Neutrophil (primary cell): ENCODE measurements around the gene HAPLN3.

Experiments used
- H3K27ac ChIP-seq: fragments of 200-600 bp; sonication (generic); 2 replicates; pipeline ENCODE4 v1.5.1; 2016; ENCODE audit warnings: mild to moderate bottlenecking, moderate library complexity
- H3K27me3 ChIP-seq: fragments of 200-600 bp; sonication (generic); 2 replicates; pipeline ENCODE4 v1.6.0; 2016; ENCODE audit warnings: mild to moderate bottlenecking
- H3K36me3 ChIP-seq: fragments of 200-600 bp; sonication (generic); 2 replicates; pipeline ENCODE4 v1.5.1; 2017
- H3K4me1 ChIP-seq, 2 experiments: fragments of 200-600 bp in 1 of 2; sonication (generic) in 1 of 2; 1 replicate in 1 of 2; 2 replicates in 1 of 2; pipeline versions ENCODE4 v1.5.1 to v1.6.1; 2013 to 2016; ENCODE audit warnings: low read depth in 1 of 2, low read length in 1 of 2, mild to moderate bottlenecking in 1 of 2, moderate library complexity in 1 of 2; ENCODE audit not compliant: control insufficient read depth in 1 of 2, insufficient read depth in 1 of 2
- H3K4me3 ChIP-seq, 2 experiments: fragments of 200-600 bp in 1 of 2; sonication (generic) in 1 of 2; 1 replicate in 1 of 2; 2 replicates in 1 of 2; pipeline ENCODE4 v1.5.1; 2013 to 2016; ENCODE audit warnings: low read depth in 1 of 2, low read length in 1 of 2, mild to moderate bottlenecking in 1 of 2, moderate library complexity in 1 of 2
- H3K9me3 ChIP-seq: fragments of 200-600 bp; sonication (generic); 2 replicates; pipeline ENCODE4 v1.5.1; 2016
- CTCF ChIP-seq: fragments of 200-600 bp; sonication (generic); IDR thresholded peaks from 2 replicates; pipeline ENCODE4 v1.5.1; 2016; ENCODE audit warnings: antibody characterized with exemption

HAPLN3 gene

GRCh38 chr15:88920186-88920891 lies 25.0 kb upstream of the HAPLN3 start:
- Histone ChIP-seq H3K27ac (no peak overlapping the region), H3K4me3 (no peak overlapping the region), H3K9me3 (no peaks in the 10 kb centered on the region), H3K36me3 (no peaks in the 10 kb centered on the region), H3K27me3 (peaks cover 7% of the 10 kb centered on the region), H3K4me1 (no peaks in the 10 kb centered on the region)
- no peak for TF ChIP-seq CTCF

DNA sequence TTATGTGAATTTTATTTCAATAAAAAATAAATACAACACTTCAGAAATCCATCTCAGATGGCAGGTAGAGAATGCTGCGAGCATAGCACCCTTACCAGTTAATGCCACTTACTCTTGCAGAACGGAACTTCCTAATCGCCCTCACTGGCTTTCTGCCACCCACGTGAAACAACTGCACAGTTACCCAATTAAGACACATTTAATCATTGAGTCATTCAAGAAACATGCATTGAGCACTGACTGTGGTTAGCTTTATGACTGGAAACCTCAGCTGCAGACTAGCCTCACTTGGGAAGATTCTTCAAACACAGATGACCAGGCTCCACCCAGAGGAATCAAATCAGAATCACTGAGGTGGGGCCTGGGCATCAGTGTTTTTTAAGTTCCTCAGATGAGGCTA lies 23.4 kb upstream of the HAPLN3 start:
- no peaks in the 10 kb centered on the region for H3K4me1 ChIP-seq
- no peak for TF ChIP-seq CTCF
- H3K9me3 ChIP-seq: no peaks in the 10 kb centered on the region
- H3K36me3 ChIP-seq: no peaks in the 10 kb centered on the region
- no peak overlapping the region for H3K4me3 ChIP-seq
- no peak overlapping the region for H3K27ac ChIP-seq
- H3K27me3 ChIP-seq: peaks cover 16% of the 10 kb centered on the region

GRCh38 chr15:88917760-88918159 lies 22.4 kb upstream of the HAPLN3 start:
- H3K36me3 ChIP-seq: no peaks in the 10 kb centered on the region
- H3K4me3 ChIP-seq: no peak overlapping the region
- H3K27ac ChIP-seq: no peak overlapping the region
- H3K27me3 ChIP-seq: peaks cover 26% of the 10 kb centered on the region
- H3K4me1 ChIP-seq: peaks cover 3 to 9% of the 10 kb centered on the region in 2 experiments
- no peak for TF ChIP-seq CTCF
- H3K9me3 ChIP-seq: no peaks in the 10 kb centered on the region

DNA sequence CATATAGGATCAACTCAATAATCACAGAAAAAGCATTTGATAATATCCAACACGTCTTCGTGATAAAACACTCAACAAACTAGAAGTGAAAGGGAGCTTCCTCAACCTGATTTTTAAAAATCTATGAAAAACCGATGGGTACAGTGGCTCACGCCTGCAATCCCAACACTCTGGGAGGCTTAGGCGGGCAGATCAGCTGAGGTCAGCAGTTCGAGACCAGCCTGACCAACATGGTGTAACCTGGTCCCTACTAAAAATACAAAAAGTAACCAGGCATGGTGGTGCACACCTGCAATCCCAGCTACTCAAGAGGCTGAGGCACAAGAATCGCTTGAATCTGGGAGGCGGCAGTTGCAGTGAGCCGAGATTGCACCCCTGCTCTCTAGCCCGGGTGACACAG lies 20.0 kb upstream of the HAPLN3 start:
- TF ChIP-seq CTCF: no peak
- H3K27ac ChIP-seq: no peak overlapping the region
- H3K4me3 ChIP-seq: no peak overlapping the region
- peaks cover 3 to 13% of the 10 kb centered on the region in 2 experiments for H3K4me1 ChIP-seq
- H3K36me3 ChIP-seq: no peaks in the 10 kb centered on the region
- no peaks in the 10 kb centered on the region for H3K9me3 ChIP-seq
- H3K27me3 ChIP-seq: peaks cover 45% of the 10 kb centered on the region

- Histone ChIP-seq H3K4me1 (peaks cover 3 to 13% of the 10 kb centered on the region in 2 experiments), H3K27ac (no peak overlapping the region), H3K4me3 (peak overlapping the region in 1 of 2 experiments; percentile 65), H3K27me3 (peaks cover 44% of the 10 kb centered on the region), H3K36me3 (no peaks in the 10 kb centered on the region), H3K9me3 (no peaks in the 10 kb centered on the region)
- no peak for TF ChIP-seq CTCF
Measured at GRCh38 chr15:88913850-88914169, 18.5 kb upstream of the HAPLN3 start.
